ENCODE results near the gene SLC39A12. TPM values are rescaled to one million over a fixed set of nuclear protein-coding genes. Genes with fewer than 3 reads are reported as not detected.

Gene SLC39A12
- total RNA-seq, 4 donors from 2014 or later, result not detected

DNA sequence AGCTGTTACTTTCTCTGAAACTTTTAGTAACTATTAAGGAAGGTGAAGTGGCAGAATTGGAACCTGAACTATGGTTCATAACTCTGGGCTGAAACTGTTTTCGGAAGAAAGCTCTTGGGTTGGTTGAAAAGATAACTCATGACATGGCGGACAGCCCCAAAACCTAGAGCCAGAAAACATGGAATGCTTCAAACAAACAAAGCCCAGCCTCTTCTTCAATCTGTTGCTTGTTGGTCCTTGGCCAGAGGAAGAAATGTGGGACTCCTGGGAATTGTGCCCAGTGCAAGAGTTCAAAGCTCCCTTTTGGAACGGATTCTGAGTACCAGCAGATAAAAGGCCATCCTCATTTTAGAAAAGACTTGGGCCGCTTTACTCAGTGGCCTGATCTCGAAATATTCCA, 135.6 kb downstream of the SLC39A12 start:
- H3K27ac ChIP-seq (replicated peaks in 1 of 4), result peak overlapping the region; percentile 52 to 71 (median 62)
- WGBS, result 32% methylated on average over 5 of the region's 5 CpGs

More for the DNA sequence above, 135.6 kb downstream of the SLC39A12 start:
- Histone ChIP-seq H3K27me3 (no peaks in the 10 kb centered on the region), H3K4me3 (peak overlapping the region in 1 of 4 donors; percentile 12), H3K36me3 (no peaks in the 10 kb centered on the region), H3K4me1 (peaks cover 6 to 34% (median 30%) of the 10 kb centered on the region in 4 donors), H3K9me3 (no peaks in the 10 kb centered on the region)
- intact Hi-C loops (cut with DNase I), result no loop called here
- TF ChIP-seq, protein P1, sequence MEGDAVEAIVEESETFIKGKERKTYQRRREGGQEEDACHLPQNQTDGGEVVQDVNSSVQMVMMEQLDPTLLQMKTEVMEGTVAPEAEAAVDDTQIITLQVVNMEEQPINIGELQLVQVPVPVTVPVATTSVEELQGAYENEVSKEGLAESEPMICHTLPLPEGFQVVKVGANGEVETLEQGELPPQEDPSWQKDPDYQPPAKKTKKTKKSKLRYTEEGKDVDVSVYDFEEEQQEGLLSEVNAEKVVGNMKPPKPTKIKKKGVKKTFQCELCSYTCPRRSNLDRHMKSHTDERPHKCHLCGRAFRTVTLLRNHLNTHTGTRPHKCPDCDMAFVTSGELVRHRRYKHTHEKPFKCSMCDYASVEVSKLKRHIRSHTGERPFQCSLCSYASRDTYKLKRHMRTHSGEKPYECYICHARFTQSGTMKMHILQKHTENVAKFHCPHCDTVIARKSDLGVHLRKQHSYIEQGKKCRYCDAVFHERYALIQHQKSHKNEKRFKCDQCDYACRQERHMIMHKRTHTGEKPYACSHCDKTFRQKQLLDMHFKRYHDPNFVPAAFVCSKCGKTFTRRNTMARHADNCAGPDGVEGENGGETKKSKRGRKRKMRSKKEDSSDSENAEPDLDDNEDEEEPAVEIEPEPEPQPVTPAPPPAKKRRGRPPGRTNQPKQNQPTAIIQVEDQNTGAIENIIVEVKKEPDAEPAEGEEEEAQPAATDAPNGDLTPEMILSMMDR (IDR thresholded peaks at IDR 0.05), result no peak
- TF ChIP-seq EP300 (IDR thresholded peaks at IDR 0.05) (no peak), POLR2AphosphoS5 (IDR thresholded peaks at IDR 0.05) (peak in 1 of 2 donors; percentile 39), POLR2A (IDR thresholded peaks at IDR 0.05; ENCODE audit: low read depth) (no peak)
- DNase-seq (ENCODE audit: extremely low spot score), result no peak

Other genes with a start within 250 kb of the SLC39A12 start
- gene TMEM236, start 199.7 kb upstream of the SLC39A12 start, total RNA-seq, result 1 to 10 TPM in 1 of 4 donors, under 1 TPM in 3; 0.34 to 1.2 (median 0.89) TPM
- gene MRC1, start 142.6 kb upstream of the SLC39A12 start, total RNA-seq, result 10 to 100 TPM; 21.9 to 69.6 (median 39.7) TPM
- gene CACNB2, start 188.5 kb downstream of the SLC39A12 start, total RNA-seq, result 100 to 1,000 TPM in 1 of 4 donors, 10 to 100 TPM in 3; 73.5 to 108 (median 87.2) TPM